ENCODE results near the gene RAPGEF6. TPM values are rescaled to one million over a fixed set of nuclear protein-coding genes. Genes with fewer than 3 reads are reported as not detected.

RAPGEF6 gene
- total RNA-seq, 1 donor from 2014 or later = 36.7 TPM

GRCh38 chr5:131542723-131543122 lies 92.3 kb downstream of the RAPGEF6 start:
- intact Hi-C loops (cut with micrococcal nuclease) = no loop called here
- peaks cover 83% of the 10 kb centered on the region for H3K4me1 Mint-ChIP-seq (ENCODE audit: low read depth)
- H3K4me3 Mint-ChIP-seq = no peak overlapping the region
- no peak for DNase-seq (ENCODE audit: low spot score)
- H3K9me3 Mint-ChIP-seq = no peaks in the 10 kb centered on the region
- H3K36me3 Mint-ChIP-seq (ENCODE audit: low read depth) = peaks cover 44% of the 10 kb centered on the region
- no peaks in the 10 kb centered on the region for H3K27me3 Mint-ChIP-seq (ENCODE audit: insufficient read depth)
- H3K27ac Mint-ChIP-seq = no peak overlapping the region

GRCh38 chr5:131541762-131542161 lies 93.3 kb downstream of the RAPGEF6 start:
- no peaks in the 10 kb centered on the region for H3K9me3 Mint-ChIP-seq
- DNase-seq (ENCODE audit: low spot score) = no peak
- peak overlapping the region; percentile 23 for H3K27ac Mint-ChIP-seq
- intact Hi-C loops (cut with micrococcal nuclease) = loop anchor here (1.0 kb wide), 1 partner anchor 9 kb away; no protein-coding TSS in a partner anchor
- no peak overlapping the region for H3K4me3 Mint-ChIP-seq
- peaks cover 43% of the 10 kb centered on the region for H3K36me3 Mint-ChIP-seq (ENCODE audit: low read depth)
- H3K27me3 Mint-ChIP-seq (ENCODE audit: insufficient read depth) = no peaks in the 10 kb centered on the region
- H3K4me1 Mint-ChIP-seq (ENCODE audit: low read depth) = peaks cover 82% of the 10 kb centered on the region

GRCh38 chr5:131541071-131541470 lies 94.0 kb downstream of the RAPGEF6 start:
- no peak overlapping the region for H3K4me3 Mint-ChIP-seq
- no peak for DNase-seq (ENCODE audit: low spot score)
- intact Hi-C loops (cut with micrococcal nuclease) = loop anchor here (1.0 kb wide), 1 partner anchor 9 kb away; no protein-coding TSS in a partner anchor
- peaks cover 48% of the 10 kb centered on the region for H3K36me3 Mint-ChIP-seq (ENCODE audit: low read depth)
- peaks cover 88% of the 10 kb centered on the region for H3K4me1 Mint-ChIP-seq (ENCODE audit: low read depth)
- H3K27me3 Mint-ChIP-seq (ENCODE audit: insufficient read depth) = no peaks in the 10 kb centered on the region
- H3K27ac Mint-ChIP-seq = no peak overlapping the region
- no peaks in the 10 kb centered on the region for H3K9me3 Mint-ChIP-seq

- H3K36me3 Mint-ChIP-seq (ENCODE audit: low read depth) = peaks cover 43% of the 10 kb centered on the region
These were observed 95.8 kb downstream of the RAPGEF6 start for GRCh38 chr5:131539251-131539650.

GRCh38 chr5:131538177-131538593 lies 96.8 kb downstream of the RAPGEF6 start:
- H3K27me3 Mint-ChIP-seq (ENCODE audit: insufficient read depth) = no peaks in the 10 kb centered on the region
- H3K9me3 Mint-ChIP-seq = no peaks in the 10 kb centered on the region
- no peak for DNase-seq (ENCODE audit: low spot score)
- no peak overlapping the region for H3K4me3 Mint-ChIP-seq
- H3K27ac Mint-ChIP-seq = no peak overlapping the region
- intact Hi-C loops (cut with micrococcal nuclease) = loop anchor here (5.0 kb wide), 1 partner anchor 559 kb away; no protein-coding TSS in a partner anchor
- peaks cover 34% of the 10 kb centered on the region for H3K36me3 Mint-ChIP-seq (ENCODE audit: low read depth)
- H3K4me1 Mint-ChIP-seq (ENCODE audit: low read depth) = peaks cover 87% of the 10 kb centered on the region

More at GRCh38 chr5:131539251-131539650, 95.8 kb downstream of the RAPGEF6 start:
- Mint-ChIP-seq H3K4me1 (ENCODE audit: low read depth) (peaks cover 87% of the 10 kb centered on the region), H3K27me3 (ENCODE audit: insufficient read depth) (no peaks in the 10 kb centered on the region), H3K9me3 (no peaks in the 10 kb centered on the region), H3K27ac (no peak overlapping the region), H3K4me3 (no peak overlapping the region)
- intact Hi-C loops (cut with micrococcal nuclease) = loop anchor here (5.0 kb wide), 1 partner anchor 558 kb away; no protein-coding TSS in a partner anchor
- no peak for DNase-seq (ENCODE audit: low spot score)

- intact Hi-C loops (cut with micrococcal nuclease) = loop anchor here (1.0 to 5.0 kb wide), 3 partner anchors 11 to 560 kb away; partner anchors contain the start of gene RAPGEF6
- peak overlapping the region; percentile 36 for H3K27ac Mint-ChIP-seq
- peaks cover 27% of the 10 kb centered on the region for H3K36me3 Mint-ChIP-seq (ENCODE audit: low read depth)
- H3K4me1 Mint-ChIP-seq (ENCODE audit: low read depth) = peaks cover 87% of the 10 kb centered on the region
- DNase-seq (ENCODE audit: low spot score) = no peak
- no peaks in the 10 kb centered on the region for H3K9me3 Mint-ChIP-seq
- H3K4me3 Mint-ChIP-seq = no peak overlapping the region
- no peaks in the 10 kb centered on the region for H3K27me3 Mint-ChIP-seq (ENCODE audit: insufficient read depth)
These were observed 98.1 kb downstream of the RAPGEF6 start for GRCh38 chr5:131536850-131537448.

- H3K36me3 Mint-ChIP-seq (ENCODE audit: low read depth) = peaks cover 23% of the 10 kb centered on the region
- H3K27me3 Mint-ChIP-seq (ENCODE audit: insufficient read depth) = no peaks in the 10 kb centered on the region
- H3K9me3 Mint-ChIP-seq = no peaks in the 10 kb centered on the region
- intact Hi-C loops (cut with micrococcal nuclease) = loop anchor here (1.0 to 5.0 kb wide), 3 partner anchors 12 to 561 kb away; partner anchors contain the start of gene RAPGEF6
- DNase-seq (ENCODE audit: low spot score) = no peak
- peaks cover 81% of the 10 kb centered on the region for H3K4me1 Mint-ChIP-seq (ENCODE audit: low read depth)
- H3K4me3 Mint-ChIP-seq = peak overlapping the region; percentile 46
- peak overlapping the region; percentile 64 for H3K27ac Mint-ChIP-seq
These were observed 98.7 kb downstream of the RAPGEF6 start for GRCh38 chr5:131536211-131536826.

- no peak for DNase-seq (ENCODE audit: low spot score)
- peaks cover 20% of the 10 kb centered on the region for H3K36me3 Mint-ChIP-seq (ENCODE audit: low read depth)
- H3K4me3 Mint-ChIP-seq = no peak overlapping the region
- H3K27ac Mint-ChIP-seq = no peak overlapping the region
- H3K27me3 Mint-ChIP-seq (ENCODE audit: insufficient read depth) = no peaks in the 10 kb centered on the region
- no peaks in the 10 kb centered on the region for H3K9me3 Mint-ChIP-seq
- H3K4me1 Mint-ChIP-seq (ENCODE audit: low read depth) = peaks cover 82% of the 10 kb centered on the region
- intact Hi-C loops (cut with micrococcal nuclease) = loop anchor here (5.0 kb wide), 3 partner anchors 62 to 562 kb away; no protein-coding TSS in a partner anchor
These were observed 100.1 kb downstream of the RAPGEF6 start for GRCh38 chr5:131534974-131535373.

GRCh38 chr5:131533836-131534235 lies 101.2 kb downstream of the RAPGEF6 start:
- Mint-ChIP-seq H3K9me3 (no peaks in the 10 kb centered on the region), H3K36me3 (ENCODE audit: low read depth) (peaks cover 15% of the 10 kb centered on the region), H3K4me3 (no peak overlapping the region), H3K27me3 (ENCODE audit: insufficient read depth) (no peaks in the 10 kb centered on the region), H3K4me1 (ENCODE audit: low read depth) (peaks cover 79% of the 10 kb centered on the region), H3K27ac (peak overlapping the region; percentile 3)
- DNase-seq (ENCODE audit: low spot score) = no peak
- intact Hi-C loops (cut with micrococcal nuclease) = loop anchor here (2.0 to 5.0 kb wide), 4 partner anchors 19 to 473 kb away; no protein-coding TSS in a partner anchor

- intact Hi-C loops (cut with micrococcal nuclease) = loop anchor here (1.0 to 5.0 kb wide), 7 partner anchors 9 to 475 kb away; no protein-coding TSS in a partner anchor
- no peaks in the 10 kb centered on the region for H3K9me3 Mint-ChIP-seq
- peaks cover 75% of the 10 kb centered on the region for H3K4me1 Mint-ChIP-seq (ENCODE audit: low read depth)
- peak overlapping the region; percentile 79 for H3K4me3 Mint-ChIP-seq
- no peaks in the 10 kb centered on the region for H3K27me3 Mint-ChIP-seq (ENCODE audit: insufficient read depth)
- peaks cover 20% of the 10 kb centered on the region for H3K36me3 Mint-ChIP-seq (ENCODE audit: low read depth)
- DNase-seq (ENCODE audit: low spot score) = no peak
- H3K27ac Mint-ChIP-seq = peak overlapping the region; percentile 84
These were observed 102.9 kb downstream of the RAPGEF6 start for GRCh38 chr5:131532031-131532640.

GRCh38 chr5:131530706-131531331 lies 104.2 kb downstream of the RAPGEF6 start:
- no peak for DNase-seq (ENCODE audit: low spot score)
- Mint-ChIP-seq H3K9me3 (no peaks in the 10 kb centered on the region), H3K4me3 (peak overlapping the region; percentile 45), H3K4me1 (ENCODE audit: low read depth) (peaks cover 76% of the 10 kb centered on the region), H3K27me3 (ENCODE audit: insufficient read depth) (no peaks in the 10 kb centered on the region), H3K36me3 (ENCODE audit: low read depth) (peaks cover 22% of the 10 kb centered on the region), H3K27ac (peak overlapping the region; percentile 68)
- intact Hi-C loops (cut with micrococcal nuclease) = loop anchor here (5.0 kb wide), 2 partner anchors 66 to 476 kb away; no protein-coding TSS in a partner anchor

GRCh38 chr5:131528682-131529081 lies 106.3 kb downstream of the RAPGEF6 start:
- peaks cover 66% of the 10 kb centered on the region for H3K4me1 Mint-ChIP-seq (ENCODE audit: low read depth)
- peaks cover 21% of the 10 kb centered on the region for H3K36me3 Mint-ChIP-seq (ENCODE audit: low read depth)
- H3K27me3 Mint-ChIP-seq (ENCODE audit: insufficient read depth) = no peaks in the 10 kb centered on the region
- intact Hi-C loops (cut with micrococcal nuclease) = no loop called here
- DNase-seq (ENCODE audit: low spot score) = no peak
- peak overlapping the region; percentile 56 for H3K27ac Mint-ChIP-seq
- H3K4me3 Mint-ChIP-seq = peak overlapping the region; percentile 12
- no peaks in the 10 kb centered on the region for H3K9me3 Mint-ChIP-seq
